ENCODE results near the gene SIGLEC15.
"Not testable (repeated sequence)": the region's sequence is repeated elsewhere in the genome, so short reads cannot be mapped to it uniquely, and the experiment has no call there.

The SIGLEC15 gene

GRCh38 chr18:45820106-45820745 is 5.2 kb upstream of the SIGLEC15 start:
- DNase-seq (ENCODE audit: low read depth in 2 of 2) = no peak

- DNase-seq (ENCODE audit: low read depth in 2 of 2) = no peak
These were observed 4.4 kb upstream of the SIGLEC15 start for GRCh38 chr18:45821026-45821425.

- no peak for DNase-seq (ENCODE audit: low read depth in 2 of 2)
These were observed 3.8 kb upstream of the SIGLEC15 start for GRCh38 chr18:45821711-45822110.

- no peak for DNase-seq (ENCODE audit: low read depth in 2 of 2)
These were observed 609 bp downstream of the SIGLEC15 start for GRCh38 chr18:45826084-45826483.

GRCh38 chr18:45826716-45827115 is 1.2 kb downstream of the SIGLEC15 start:
- DNase-seq (ENCODE audit: low read depth in 2 of 2) = not testable (repeated sequence)

GRCh38 chr18:45828917-45829811 is 3.7 kb downstream of the SIGLEC15 start:
- no peak for DNase-seq (ENCODE audit: low read depth in 2 of 2)

- no peak for DNase-seq (ENCODE audit: low read depth in 2 of 2)
These were observed 4.4 kb downstream of the SIGLEC15 start for GRCh38 chr18:45829855-45830254.

- no peak for DNase-seq (ENCODE audit: low read depth in 2 of 2)
These were observed 5.4 kb downstream of the SIGLEC15 start for GRCh38 chr18:45830917-45831316.

- DNase-seq (ENCODE audit: low read depth in 2 of 2) = no peak
These were observed 8.4 kb downstream of the SIGLEC15 start for GRCh38 chr18:45833846-45834245.

- DNase-seq (ENCODE audit: low read depth in 2 of 2) = no peak
These were observed 8.8 kb downstream of the SIGLEC15 start for GRCh38 chr18:45834306-45834705.

GRCh38 chr18:45835057-45835636 is 9.7 kb downstream of the SIGLEC15 start:
- DNase-seq (ENCODE audit: low read depth in 2 of 2) = no peak

- DNase-seq (ENCODE audit: low read depth in 2 of 2) = no peak
These were observed 11.0 kb downstream of the SIGLEC15 start for GRCh38 chr18:45836242-45837205.

- DNase-seq (ENCODE audit: low read depth in 2 of 2) = no peak
These were observed 12.0 kb downstream of the SIGLEC15 start for GRCh38 chr18:45837283-45838070.

- no peak for DNase-seq (ENCODE audit: low read depth in 2 of 2)
These were observed 13.0 kb downstream of the SIGLEC15 start for GRCh38 chr18:45838302-45839070.

- no peak for DNase-seq (ENCODE audit: low read depth in 2 of 2)
These were observed 14.2 kb downstream of the SIGLEC15 start for GRCh38 chr18:45839414-45840395.

GRCh38 chr18:45841060-45841764 is 15.7 kb downstream of the SIGLEC15 start:
- no peak for DNase-seq (ENCODE audit: low read depth in 2 of 2)

- no peak for DNase-seq (ENCODE audit: low read depth in 2 of 2)
These were observed 16.4 kb downstream of the SIGLEC15 start for GRCh38 chr18:45841765-45842442.

GRCh38 chr18:45843019-45843418 is 17.5 kb downstream of the SIGLEC15 start:
- no peak for DNase-seq (ENCODE audit: low read depth in 2 of 2)

All from stimulated activated CD8-positive, alpha-beta memory T cell treated with anti-CD3 and anti-CD28 coated beads, Interleukin-15, amount 100 ng/mL, for 4 hours (primary cell).